ENCODE measurements around the gene NDUFS3.
"Not testable (repeated sequence)": the region's sequence is repeated elsewhere in the genome, so short reads cannot be mapped to it uniquely, and the experiment has no call there.

Gene NDUFS3

GRCh38 chr11:47562393-47562792, 16.5 kb upstream of the NDUFS3 start:
- not testable (repeated sequence) for DNase-seq

GRCh38 chr11:47564366-47564765, 14.5 kb upstream of the NDUFS3 start:
- not testable (repeated sequence) for DNase-seq

GRCh38 chr11:47564933-47565339, 13.9 kb upstream of the NDUFS3 start:
- no peak for DNase-seq

DNA sequence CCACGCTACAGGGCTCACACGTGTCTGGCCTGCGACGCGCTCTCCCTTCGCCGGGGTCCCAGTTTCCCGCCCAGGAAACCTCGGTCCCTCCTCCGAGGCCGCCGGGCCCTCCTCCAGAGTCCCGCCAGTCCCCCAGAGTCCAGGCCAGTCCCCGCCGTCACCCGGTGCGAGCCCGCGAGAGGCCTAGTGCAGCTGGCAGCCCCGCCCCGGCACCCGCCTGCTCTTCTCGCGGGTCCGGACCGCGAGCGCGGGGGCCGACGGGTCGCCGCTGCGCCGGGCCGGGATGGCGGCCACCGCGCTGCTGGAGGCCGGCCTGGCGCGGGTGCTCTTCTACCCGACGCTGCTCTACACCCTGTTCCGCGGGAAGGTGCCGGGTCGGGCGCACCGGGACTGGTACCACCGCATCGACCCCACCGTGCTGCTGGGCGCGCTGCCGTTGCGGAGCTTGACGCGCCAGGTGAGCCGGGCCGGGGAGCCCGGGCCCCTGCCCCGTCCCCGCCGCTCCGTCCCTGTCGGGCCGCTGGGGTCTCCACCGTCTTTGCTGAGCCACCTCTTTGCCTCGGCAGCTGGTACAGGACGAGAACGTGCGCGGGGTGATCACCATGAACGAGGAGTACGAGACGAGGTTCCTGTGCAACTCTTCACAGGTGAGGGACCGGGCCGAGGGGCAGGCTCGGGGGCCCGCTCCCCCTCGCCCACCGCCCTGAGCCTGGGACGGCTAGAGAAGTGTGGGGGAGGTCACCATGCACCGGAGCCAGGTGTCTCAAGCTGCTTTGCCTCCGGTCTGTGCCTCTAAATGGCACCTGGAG, 13.3 kb upstream of the NDUFS3 start, which contains the start of gene PTPMT1:
TSS of gene PTPMT1 (plus strand) at position 260 of the 809 bp plus-strand sequence. CDS start at position 284, 24 bp downstream.
- DNase-seq, result peak; percentile 65

- no peak for DNase-seq
These were observed 12.7 kb upstream of the NDUFS3 start for GRCh38 chr11:47566149-47566698.

- no peak for DNase-seq
These were observed 9.2 kb upstream of the NDUFS3 start for GRCh38 chr11:47569646-47570045.

DNA sequence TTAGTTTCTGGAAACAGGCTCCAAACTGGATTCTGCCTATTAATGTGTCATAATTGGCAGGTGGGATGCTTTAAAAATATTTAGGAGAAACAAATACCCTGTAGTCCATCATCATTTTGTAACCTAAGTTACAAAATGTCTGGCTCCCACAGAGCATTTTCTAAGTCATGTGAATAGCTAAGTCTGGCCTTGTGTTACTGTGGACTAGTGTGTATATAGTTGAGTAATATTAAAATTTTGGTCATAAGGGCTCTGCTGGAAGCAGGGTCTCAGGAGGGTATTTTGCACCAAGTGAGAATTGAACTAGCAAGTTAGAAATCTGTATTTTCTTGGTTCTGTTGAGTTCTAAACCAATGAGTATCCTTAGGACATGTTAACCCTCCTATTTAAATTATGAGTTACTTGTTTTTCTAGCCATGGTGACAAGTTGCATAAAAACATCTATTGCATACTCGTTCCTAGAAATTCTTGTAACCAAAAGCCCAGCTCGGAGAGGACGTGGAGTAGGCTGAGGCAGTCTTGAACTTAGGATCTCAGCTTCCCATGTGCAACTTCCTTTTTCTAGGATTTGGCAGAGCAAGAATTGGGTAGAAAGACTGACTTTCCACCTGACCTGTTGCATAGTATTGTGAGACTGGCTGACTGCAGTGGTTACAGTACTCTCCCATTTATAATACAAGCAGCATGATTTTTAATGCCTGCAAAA, 8.1 kb upstream of the NDUFS3 start:
- no peak for DNase-seq

- no peak for DNase-seq
These were observed 7.5 kb upstream of the NDUFS3 start for GRCh38 chr11:47571357-47571729.

- DNase-seq, result no peak
These were observed 7.0 kb upstream of the NDUFS3 start for GRCh38 chr11:47571895-47572294.

DNA sequence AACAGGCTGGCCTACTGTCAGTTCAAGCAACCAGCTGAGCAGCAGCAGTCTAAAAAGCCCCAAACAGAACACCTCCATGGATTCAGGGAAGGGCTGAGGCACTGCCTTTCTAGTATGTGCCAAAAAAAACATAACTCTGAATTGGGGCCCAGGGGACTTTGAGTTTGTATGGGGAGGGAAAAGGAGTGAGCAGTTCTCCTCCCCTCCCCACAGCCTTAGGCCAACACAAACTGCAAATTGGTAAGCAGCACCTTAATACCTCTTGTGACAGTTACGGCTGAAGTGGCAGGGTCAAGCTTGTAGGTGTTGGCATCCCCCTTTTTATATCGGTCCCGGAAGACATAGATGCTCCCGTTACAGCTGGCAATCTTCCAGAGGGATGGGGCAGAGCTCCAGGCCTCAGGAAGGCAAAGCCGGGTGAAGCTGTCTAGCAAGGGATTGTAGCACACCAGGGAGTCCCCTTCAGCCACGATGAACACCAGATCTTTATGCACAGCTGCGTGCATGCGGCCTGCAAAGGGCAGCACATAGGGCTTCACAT, 6.1 kb upstream of the NDUFS3 start:
- DNase-seq, result no peak

DNA sequence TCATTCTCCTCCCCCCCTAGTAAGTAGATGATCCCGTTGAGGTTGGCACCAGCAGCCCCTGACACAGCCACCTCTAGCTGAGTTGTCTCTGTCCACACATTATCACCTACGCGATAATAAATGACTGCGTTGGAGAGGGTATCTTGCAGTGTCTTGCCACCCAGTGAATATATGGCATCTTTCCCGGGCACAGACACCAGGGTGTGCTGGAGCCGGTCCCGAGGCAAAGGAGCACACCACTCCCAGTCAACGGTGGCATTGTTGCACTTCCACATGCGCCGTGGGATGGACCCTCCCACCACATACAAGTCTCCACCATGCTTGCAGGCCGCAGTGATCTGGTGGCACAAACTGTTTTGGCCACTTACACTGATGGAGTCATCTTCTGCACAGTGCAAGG, 5.6 kb upstream of the NDUFS3 start:
- DNase-seq, result no peak

GRCh38 chr11:47577460-47578041, 1.3 kb upstream of the NDUFS3 start:
- no peak for DNase-seq

- no peak for DNase-seq
These were observed 5.0 kb downstream of the NDUFS3 start for GRCh38 chr11:47583844-47584243.

DNA sequence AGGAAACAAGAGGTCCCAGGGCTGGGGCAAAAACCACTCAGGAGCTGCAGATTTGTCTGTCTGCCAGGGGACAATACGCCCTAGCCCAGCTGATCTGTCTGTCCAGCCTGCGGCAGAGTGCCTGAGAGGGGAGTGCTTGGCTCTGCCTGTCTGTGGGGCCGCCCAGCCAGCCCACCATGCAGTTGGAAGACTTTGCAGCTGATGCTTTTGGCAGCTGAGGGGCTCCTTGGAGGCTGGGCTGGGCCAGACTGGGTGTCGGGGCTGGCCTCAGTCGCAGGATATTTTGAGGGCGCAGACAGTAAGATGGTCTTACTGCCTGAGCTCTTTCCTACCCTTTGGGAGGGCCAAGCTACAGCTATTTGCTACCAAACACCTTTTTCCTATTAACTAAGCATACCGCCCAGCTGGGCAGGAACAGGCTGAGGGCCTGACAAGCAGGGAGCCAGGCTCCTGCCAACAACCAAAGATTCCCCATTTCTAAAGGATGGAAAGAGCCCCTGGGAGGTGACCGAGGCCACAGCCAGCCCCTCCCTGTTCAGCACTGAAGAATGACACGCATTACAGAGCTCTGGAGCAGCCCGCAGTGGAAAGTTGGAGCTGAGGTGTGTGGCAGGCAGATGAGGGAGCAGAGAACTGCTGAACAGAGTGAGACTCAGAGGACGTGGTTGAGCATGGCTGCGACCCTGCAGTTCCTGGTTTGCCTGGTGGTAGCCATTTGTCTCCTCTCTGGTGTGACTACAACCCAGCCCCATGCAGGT, 7.4 kb downstream of the NDUFS3 start, which contains the start of gene FAM180B:
TSS of gene FAM180B (plus strand) at position 581 of the 758 bp plus-strand sequence. CDS start at position 672, 91 bp downstream.
- no peak for DNase-seq

DNA sequence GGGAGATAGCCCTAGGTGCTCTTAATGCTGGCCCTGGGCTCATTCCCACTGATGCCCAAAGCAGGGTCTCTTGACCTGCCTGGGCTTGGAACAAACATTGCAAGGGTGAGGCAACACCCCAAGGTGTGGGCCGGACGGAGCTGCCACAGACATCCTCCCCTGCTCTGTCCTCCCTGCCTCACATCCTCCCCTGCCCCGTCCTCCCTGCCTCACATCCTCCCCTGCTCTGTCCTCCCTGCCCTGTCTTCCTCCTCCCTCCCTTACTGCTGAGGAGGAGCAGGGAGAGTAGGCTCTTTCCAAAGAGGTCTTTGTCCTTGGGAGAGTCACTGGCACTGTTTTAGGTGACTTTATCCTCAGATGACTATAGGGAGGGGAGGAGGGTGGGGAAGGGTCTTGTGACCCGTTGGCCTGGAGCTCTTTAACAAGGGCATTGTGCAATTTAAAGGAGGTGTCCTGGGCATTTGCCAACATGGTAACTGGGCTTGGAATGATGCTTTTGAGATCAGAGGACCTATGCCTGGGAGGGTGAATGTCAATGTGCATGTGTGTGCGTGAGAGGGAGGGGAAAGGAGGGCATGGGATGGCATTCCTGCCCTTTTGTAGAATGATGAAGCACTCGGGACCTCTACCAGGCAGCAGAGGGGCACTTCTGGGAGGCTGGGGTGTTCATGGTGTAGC, 8.3 kb downstream of the NDUFS3 start:
- DNase-seq, result no peak

GRCh38 chr11:47587723-47588326, 9.0 kb downstream of the NDUFS3 start:
- DNase-seq, result peak; percentile 57

GRCh38 chr11:47589118-47589517, 10.2 kb downstream of the NDUFS3 start:
- no peak for DNase-seq

- no peak for DNase-seq
These were observed 10.7 kb downstream of the NDUFS3 start for GRCh38 chr11:47589584-47589976.

DNA sequence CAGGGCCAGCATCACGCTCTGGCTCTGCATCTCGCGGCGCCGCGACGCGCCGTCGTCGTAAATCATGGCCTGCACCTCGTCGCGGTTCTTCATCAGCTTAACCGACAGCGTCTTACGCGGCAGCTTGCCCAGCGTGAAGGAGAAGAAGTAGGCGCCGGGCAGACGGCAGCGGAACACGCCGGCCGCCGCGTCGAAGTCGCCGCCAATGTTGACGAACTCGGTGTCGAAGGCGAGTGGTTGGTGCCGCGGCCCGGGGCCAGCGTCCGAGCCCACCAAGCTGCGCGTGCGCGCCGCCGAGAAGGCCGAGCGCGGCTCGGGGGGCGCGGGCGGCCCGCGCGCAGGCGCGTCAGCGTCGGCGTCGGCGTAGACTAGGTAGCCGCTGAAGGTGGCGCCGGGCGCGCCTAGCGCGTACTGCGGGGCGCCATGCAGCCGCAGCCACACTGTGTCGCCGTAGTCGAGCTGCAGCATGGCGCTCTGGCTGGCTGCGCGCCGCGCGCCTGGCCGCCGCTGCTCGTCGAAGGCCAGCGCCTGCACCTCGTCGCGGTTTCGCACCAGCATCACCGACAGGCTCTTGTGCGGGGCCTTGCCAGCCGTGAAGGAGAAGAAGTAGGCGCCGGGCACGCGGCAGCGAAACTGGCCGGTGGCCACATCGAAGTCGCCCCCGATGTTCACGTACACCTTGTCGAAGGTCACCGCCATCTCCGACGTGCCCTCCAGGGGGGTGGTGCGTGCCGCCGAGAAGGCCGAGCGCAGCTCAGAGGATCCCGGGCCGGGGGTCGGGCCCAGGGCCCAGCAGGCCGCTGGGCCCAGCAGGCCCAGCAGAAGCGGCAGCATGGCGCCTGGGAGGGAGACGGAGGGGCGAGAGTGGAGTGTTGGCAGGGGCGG, 11.3 kb downstream of the NDUFS3 start:
- DNase-seq, result no peak

DNA sequence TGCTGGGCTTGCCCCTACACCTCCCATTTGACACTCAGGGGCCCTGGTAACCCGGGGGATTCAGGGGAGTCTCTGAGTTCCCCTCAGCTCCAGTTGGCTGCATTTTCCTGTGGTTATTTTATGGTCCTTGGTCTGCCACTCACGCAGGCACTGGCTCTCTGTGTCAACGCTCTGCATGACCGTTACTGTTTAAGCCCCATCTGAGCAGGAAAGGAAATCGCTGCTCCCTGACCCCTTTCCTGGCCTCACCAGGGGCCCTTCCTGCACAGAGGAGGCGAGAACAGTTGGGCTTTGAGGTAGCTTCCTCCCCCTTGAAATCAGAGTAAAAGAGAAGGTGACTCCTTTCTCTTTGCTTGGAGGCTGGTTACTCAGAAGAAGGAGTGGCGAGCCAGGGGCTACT, 12.9 kb downstream of the NDUFS3 start:
- no peak for DNase-seq

All from CD4-positive, alpha-beta T cell treated with Interleukin-15 for 1 hour (primary cell).